ENCODE data around the gene PGLYRP1.

PGLYRP1 gene

DNA sequence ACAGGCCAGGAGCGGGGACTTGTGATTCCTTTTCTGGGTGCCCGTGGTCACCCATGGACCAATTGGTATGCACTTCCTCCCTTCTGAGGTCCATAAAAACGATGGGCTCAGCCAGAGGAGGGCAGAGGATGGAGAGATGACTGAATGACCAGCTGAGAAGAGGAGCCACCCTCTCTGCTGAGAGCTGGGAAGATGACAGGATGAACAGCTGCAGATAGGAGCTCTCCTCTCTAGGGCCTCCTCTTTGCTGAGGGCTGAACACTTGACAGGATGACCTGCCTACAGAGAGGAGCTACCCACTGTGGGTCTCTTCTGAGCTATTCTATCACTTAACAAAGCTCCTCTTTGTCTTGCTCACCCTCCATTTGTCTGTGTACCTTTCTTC lies 13.9 kb upstream of the PGLYRP1 start:
- no peak for TF ChIP-seq Cebpa-rat (IDR thresholded peaks at IDR 0.05)
- Histone ChIP-seq H3K4me1 (no peaks in the 10 kb centered on the region), H4K20me1 (peaks cover 0 to 13% (median 0%) of the 10 kb centered on the region in 11 experiments; a peak in 1 of 22 replicates), H3K27ac (no peak overlapping the region), H3K36me3 (peaks cover 6 to 21% (median 11%) of the 10 kb centered on the region in 11 experiments; a peak in 13 of 22 replicates), H3K4me2 (no peak overlapping the region), H3K9ac (no peak overlapping the region), H3K27me3 (peaks cover 0 to 7% (median 0%) of the 10 kb centered on the region in 11 experiments; a peak in 2 of 22 replicates), H3K9me3 (replicated peaks in 1 of 11) (peaks cover 16 to 31% (median 21%) of the 10 kb centered on the region in 11 experiments), H3K4me3 (no peak overlapping the region)

DNA sequence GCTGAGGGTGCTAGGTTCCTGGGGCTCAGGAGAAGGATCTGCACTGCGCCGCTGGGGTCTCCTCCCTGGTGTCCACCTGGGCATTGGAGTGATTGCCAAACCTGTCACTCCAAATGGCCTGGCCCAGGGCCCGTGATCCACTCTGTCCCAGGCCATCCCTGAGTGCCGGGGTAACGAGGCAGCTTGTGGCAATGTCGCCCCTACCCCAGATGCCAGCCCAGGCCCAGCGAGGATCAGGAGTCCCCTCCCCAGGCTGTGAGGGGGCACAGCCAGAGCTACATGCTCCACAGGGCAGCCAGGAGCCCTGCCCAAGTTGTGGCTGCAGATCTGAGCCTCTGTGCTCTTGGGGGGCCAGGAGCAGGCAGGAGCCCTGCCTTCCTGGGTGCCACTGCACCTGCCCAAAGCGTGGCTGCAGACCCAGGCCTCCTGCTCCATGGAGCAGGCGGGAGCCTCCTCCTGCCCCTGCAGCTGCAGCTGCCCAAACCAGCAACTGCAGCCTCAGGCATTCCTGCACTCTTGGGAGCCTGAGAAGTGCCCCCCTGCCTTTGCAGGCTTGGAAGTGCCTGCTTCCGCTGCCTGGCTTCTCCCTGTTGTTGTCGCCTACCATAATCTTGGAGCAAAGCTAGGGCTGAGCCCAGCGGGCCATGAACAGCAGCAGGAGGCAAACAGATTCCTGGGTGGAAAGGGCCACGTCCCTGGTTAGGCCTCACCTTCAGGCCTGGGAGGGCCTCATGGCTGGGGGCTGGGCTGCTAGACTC lies 13.3 kb upstream of the PGLYRP1 start:
- Histone ChIP-seq H3K4me2 (no peak overlapping the region), H3K9ac (no peak overlapping the region), H3K27me3 (peaks cover 0 to 10% (median 0%) of the 10 kb centered on the region in 11 experiments; a peak in 3 of 22 replicates), H3K4me1 (no peaks in the 10 kb centered on the region), H4K20me1 (peaks cover 0 to 13% (median 0%) of the 10 kb centered on the region in 11 experiments; a peak in 1 of 22 replicates), H3K9me3 (replicated peaks in 1 of 11) (peaks cover 16 to 31% (median 21%) of the 10 kb centered on the region in 11 experiments), H3K27ac (no peak overlapping the region), H3K4me3 (no peak overlapping the region), H3K36me3 (peaks cover 6 to 21% (median 11%) of the 10 kb centered on the region in 11 experiments; a peak in 13 of 22 replicates)
- TF ChIP-seq Cebpa-rat (IDR thresholded peaks at IDR 0.05) = no peak

DNA sequence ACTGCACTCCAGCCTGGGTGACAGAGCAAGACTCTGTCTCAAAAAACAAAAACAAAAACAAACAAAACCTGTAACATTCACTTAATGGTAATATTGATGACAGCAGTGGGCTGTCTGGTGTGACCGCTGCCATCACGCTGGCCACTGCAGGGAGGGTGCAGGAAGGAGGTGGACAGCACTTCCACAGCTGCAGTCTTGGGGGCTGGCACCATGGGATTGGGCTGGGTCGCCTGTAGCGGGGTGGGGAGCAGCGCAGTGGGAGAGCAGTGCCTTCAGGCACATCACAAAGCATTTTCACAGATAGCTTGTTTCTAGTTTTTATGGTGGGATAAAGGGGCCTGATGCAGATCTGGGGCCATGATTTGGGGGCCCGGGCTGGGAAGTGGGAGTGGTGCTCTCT lies 12.7 kb upstream of the PGLYRP1 start:
- H3K4me1 ChIP-seq = no peaks in the 10 kb centered on the region
- peaks cover 0 to 13% (median 0%) of the 10 kb centered on the region in 11 experiments; a peak in 1 of 22 replicates for H4K20me1 ChIP-seq
- TF ChIP-seq Cebpa-rat (IDR thresholded peaks at IDR 0.05) = no peak
- H3K36me3 ChIP-seq = peaks cover 6 to 21% (median 11%) of the 10 kb centered on the region in 11 experiments; a peak in 13 of 22 replicates
- no peak overlapping the region for H3K4me2 ChIP-seq
- no peak overlapping the region for H3K4me3 ChIP-seq
- H3K9ac ChIP-seq = no peak overlapping the region
- H3K9me3 ChIP-seq (replicated peaks in 1 of 11) = peaks cover 16 to 31% (median 21%) of the 10 kb centered on the region in 11 experiments
- peaks cover 0 to 16% (median 0%) of the 10 kb centered on the region in 11 experiments; a peak in 3 of 22 replicates for H3K27me3 ChIP-seq
- no peak overlapping the region for H3K27ac ChIP-seq

DNA sequence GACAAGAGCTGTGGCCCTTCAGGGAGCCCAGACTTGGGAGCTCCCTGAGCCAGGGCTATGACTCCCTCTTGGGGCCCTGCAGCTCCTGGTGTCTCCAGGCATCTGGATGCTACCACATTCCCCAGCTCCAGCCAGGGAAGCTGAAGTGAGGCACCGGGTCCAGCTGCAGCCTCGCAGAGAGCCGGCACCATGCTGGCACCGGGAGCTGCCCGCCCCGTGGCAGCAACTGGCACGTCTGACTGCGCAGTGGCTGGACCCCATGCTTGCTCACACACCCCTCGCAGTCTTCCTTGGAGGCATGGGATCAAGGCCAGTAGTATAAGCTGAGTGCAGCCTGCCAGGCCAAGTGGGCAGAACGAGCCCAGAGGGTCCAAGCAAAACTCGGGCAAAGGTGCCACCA lies 10.5 kb upstream of the PGLYRP1 start:
- Histone ChIP-seq H3K27me3 (peaks cover 0 to 23% (median 0%) of the 10 kb centered on the region in 11 experiments; a peak in 2 of 22 replicates), H4K20me1 (peaks cover 0 to 13% (median 0%) of the 10 kb centered on the region in 11 experiments; a peak in 1 of 22 replicates), H3K4me2 (no peak overlapping the region), H3K4me1 (no peaks in the 10 kb centered on the region; a peak in 1 of 20 replicates), H3K9me3 (replicated peaks in 1 of 11) (peaks cover 16 to 31% (median 21%) of the 10 kb centered on the region in 11 experiments), H3K27ac (no peak overlapping the region), H3K9ac (no peak overlapping the region), H3K4me3 (no peak overlapping the region), H3K36me3 (peaks cover 6 to 21% (median 11%) of the 10 kb centered on the region in 11 experiments; a peak in 13 of 22 replicates)
- TF ChIP-seq Cebpa-rat (IDR thresholded peaks at IDR 0.05) = no peak

DNA sequence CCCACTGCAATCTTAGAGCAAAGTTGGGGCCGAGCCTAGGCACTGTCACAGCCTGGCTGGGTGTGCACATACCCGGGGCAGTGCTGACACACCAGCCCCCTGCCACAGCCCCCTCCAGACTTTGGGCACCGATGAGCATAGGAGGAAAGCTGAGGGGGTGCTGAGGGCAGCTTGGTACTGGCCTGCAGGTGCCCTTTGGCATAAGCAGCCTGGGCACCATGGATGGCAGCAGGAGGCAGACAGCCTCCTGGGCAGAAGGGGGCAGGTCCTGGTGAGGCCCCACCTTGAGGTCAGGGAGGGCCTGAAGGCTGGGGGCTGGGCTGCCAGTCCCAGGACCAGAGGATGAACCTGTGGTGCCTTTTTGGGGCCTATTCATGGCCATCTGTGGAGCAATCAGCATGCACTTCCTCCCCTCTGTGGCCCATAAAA lies 9.8 kb upstream of the PGLYRP1 start:
- peaks cover 0 to 13% (median 0%) of the 10 kb centered on the region in 11 experiments; a peak in 2 of 22 replicates for H4K20me1 ChIP-seq
- no peak for TF ChIP-seq Cebpa-rat (IDR thresholded peaks at IDR 0.05)
- H3K9me3 ChIP-seq (replicated peaks in 1 of 11) = peaks cover 16 to 30% (median 21%) of the 10 kb centered on the region in 11 experiments
- H3K9ac ChIP-seq = no peak overlapping the region
- H3K4me1 ChIP-seq = no peaks in the 10 kb centered on the region; a peak in 1 of 20 replicates
- H3K27ac ChIP-seq = no peak overlapping the region
- no peak overlapping the region for H3K4me3 ChIP-seq
- H3K4me2 ChIP-seq = no peak overlapping the region
- peaks cover 6 to 21% (median 11%) of the 10 kb centered on the region in 11 experiments; a peak in 13 of 22 replicates for H3K36me3 ChIP-seq
- H3K27me3 ChIP-seq = peaks cover 0 to 23% (median 0%) of the 10 kb centered on the region in 11 experiments; a peak in 2 of 22 replicates

DNA sequence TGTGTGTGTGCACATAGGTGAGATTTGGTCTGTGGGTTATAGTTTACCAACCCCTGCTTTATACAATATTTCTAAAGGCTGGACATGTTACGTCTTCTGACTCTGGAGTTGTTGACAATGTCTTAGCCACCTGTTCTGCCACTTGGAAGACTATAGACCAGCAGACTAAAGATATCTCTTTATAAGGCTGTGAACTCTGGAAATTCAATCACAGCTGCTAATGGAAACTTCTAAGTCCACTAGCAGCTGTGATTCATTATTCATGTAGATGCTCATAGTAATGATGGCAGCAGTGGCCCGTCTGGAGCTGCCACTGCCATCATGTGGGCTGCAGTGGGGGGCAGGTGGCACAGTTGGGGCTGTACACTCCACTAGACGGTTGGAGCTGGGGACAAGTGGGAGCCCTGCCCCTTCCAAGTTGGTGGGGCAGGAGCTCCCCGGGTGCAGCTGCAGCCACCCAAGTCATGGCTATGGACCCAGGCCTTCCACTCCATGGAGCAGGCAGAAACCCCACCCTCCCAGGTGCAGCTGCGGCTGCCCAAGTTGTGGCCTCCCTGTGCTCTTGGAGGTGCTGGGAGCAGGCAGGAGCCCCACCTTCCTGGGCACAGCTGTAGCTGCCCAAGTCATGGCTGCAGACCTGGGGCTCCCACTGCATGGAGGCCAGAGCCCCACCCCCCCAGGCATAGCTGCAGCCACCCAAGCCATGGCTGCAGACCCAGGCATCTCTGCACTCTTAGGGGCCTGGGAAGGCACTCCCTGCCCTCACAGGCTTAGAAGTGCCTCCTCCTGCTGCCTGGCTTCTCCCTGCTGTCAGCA lies 9.1 kb upstream of the PGLYRP1 start:
- peaks cover 16 to 25% (median 21%) of the 10 kb centered on the region in 11 experiments for H3K9me3 ChIP-seq (replicated peaks in 1 of 11)
- H3K4me1 ChIP-seq = peaks cover 0 to under 1% (median 0%) of the 10 kb centered on the region in 10 experiments; a peak in 2 of 20 replicates
- no peak overlapping the region for H3K27ac ChIP-seq
- peaks cover 0 to 13% (median 0%) of the 10 kb centered on the region in 11 experiments; a peak in 2 of 22 replicates for H4K20me1 ChIP-seq
- H3K4me2 ChIP-seq = no peak overlapping the region
- TF ChIP-seq Cebpa-rat (IDR thresholded peaks at IDR 0.05) = no peak
- no peak overlapping the region for H3K9ac ChIP-seq
- no peak overlapping the region for H3K4me3 ChIP-seq
- H3K36me3 ChIP-seq = peaks cover 6 to 21% (median 11%) of the 10 kb centered on the region in 11 experiments; a peak in 13 of 22 replicates
- H3K27me3 ChIP-seq = peaks cover 0 to 23% (median 0%) of the 10 kb centered on the region in 11 experiments; a peak in 2 of 22 replicates

DNA sequence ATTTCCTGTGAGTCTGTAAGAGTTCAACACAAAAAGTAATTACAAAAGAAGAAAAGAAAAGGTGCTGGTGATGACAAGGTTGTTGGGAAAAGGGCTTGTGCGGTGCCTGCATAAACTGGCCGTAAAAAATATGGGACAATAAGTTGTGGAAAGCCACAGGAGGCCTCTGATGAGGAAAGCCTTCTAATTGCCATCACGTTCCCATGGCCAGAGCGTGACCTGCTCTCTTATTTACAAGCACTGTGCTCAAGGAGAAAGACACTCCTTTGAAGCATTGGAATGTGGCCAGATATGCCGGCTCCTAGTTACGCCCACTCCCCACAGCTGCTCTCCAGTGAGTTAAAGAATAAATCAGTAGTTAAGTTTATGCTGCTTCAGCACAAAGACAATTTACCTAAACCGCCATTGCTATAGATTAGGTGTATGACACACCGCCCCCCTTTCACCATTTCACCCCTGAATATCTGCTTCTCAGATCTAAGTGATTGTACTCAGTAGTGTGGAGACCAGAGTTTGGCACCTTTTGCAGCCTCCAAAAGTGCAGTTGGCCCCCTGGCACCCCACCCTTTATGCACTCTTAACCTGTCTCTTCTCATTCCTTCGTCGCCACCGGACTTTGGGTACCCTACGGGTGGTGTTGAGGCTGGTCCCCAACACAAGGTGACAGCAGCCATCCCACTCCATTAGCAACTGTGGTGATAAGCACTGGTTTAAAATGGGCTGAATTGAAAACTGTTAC lies 8.1 kb upstream of the PGLYRP1 start:
- Histone ChIP-seq H3K4me3 (no peak overlapping the region), H3K4me1 (peaks cover 0 to 10% (median 7%) of the 10 kb centered on the region in 10 experiments; a peak in 17 of 20 replicates), H3K9ac (no peak overlapping the region)

DNA sequence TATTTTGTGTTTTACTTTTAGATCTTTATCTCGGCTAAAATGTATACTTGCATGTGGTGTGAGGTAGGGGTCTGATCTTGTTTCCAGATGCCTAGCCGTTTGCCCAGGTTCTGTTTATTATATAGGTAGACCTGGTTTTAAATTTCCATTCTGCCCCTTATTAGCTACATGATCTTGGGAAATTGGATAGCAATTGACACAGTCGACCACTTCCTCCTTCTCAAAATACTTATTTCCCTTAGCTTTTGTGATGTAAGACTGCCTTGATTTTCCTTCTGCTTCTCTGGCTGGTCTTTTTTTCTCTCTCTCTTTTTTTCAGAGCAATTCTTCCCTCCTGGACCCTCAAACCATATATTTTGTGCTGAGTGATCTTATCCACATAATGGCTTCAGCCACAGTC lies 3.0 kb upstream of the PGLYRP1 start:
- no peaks in the 10 kb centered on the region for H3K36me3 ChIP-seq

More for the DNA sequence above, 8.1 kb upstream of the PGLYRP1 start:
- H3K27ac ChIP-seq = no peak overlapping the region
- peaks cover 0 to 13% (median 0%) of the 10 kb centered on the region in 11 experiments; a peak in 1 of 22 replicates for H4K20me1 ChIP-seq
- peaks cover 0 to 23% (median 0%) of the 10 kb centered on the region in 11 experiments; a peak in 2 of 22 replicates for H3K27me3 ChIP-seq
- no peak for TF ChIP-seq Cebpa-rat (IDR thresholded peaks at IDR 0.05)
- H3K9me3 ChIP-seq (replicated peaks in 1 of 11) = peaks cover 16 to 22% (median 20%) of the 10 kb centered on the region in 11 experiments
- no peak overlapping the region for H3K4me2 ChIP-seq
- H3K36me3 ChIP-seq = peaks cover 6 to 21% (median 11%) of the 10 kb centered on the region in 11 experiments; a peak in 13 of 22 replicates

More for the DNA sequence above, 3.0 kb upstream of the PGLYRP1 start:
- TF ChIP-seq Cebpa-rat (IDR thresholded peaks at IDR 0.05) = peak in 2 of 11 experiments; percentile 8 to 50; a peak in 1 of 22 replicates
- H3K4me1 ChIP-seq = peaks cover 9 to 35% (median 24%) of the 10 kb centered on the region in 10 experiments
- H3K27me3 ChIP-seq = peaks cover 0 to 33% (median 0%) of the 10 kb centered on the region in 11 experiments; a peak in 3 of 22 replicates
- H3K9me3 ChIP-seq (replicated peaks in 1 of 11) = no peaks in the 10 kb centered on the region; a peak in 1 of 22 replicates
- H3K27ac ChIP-seq = no peak overlapping the region
- peaks cover 0 to 39% (median 0%) of the 10 kb centered on the region in 11 experiments; a peak in 8 of 22 replicates for H4K20me1 ChIP-seq
- H3K9ac ChIP-seq = no peak overlapping the region; a peak in 1 of 22 replicates
- no peak overlapping the region for H3K4me3 ChIP-seq
- H3K4me2 ChIP-seq = peak overlapping the region in 10 of 11 experiments; percentile 8 to 76 (median 50); a peak in 17 of 22 replicates
